KG1 (cell line): ENCODE measurements around the gene RNH1.

ENCODE experiments used
- DNase-seq: peaks from one replicate; lab custom pipeline; 2025; lab: John Stamatoyannopoulos, UW

Gene RNH1

DNA sequence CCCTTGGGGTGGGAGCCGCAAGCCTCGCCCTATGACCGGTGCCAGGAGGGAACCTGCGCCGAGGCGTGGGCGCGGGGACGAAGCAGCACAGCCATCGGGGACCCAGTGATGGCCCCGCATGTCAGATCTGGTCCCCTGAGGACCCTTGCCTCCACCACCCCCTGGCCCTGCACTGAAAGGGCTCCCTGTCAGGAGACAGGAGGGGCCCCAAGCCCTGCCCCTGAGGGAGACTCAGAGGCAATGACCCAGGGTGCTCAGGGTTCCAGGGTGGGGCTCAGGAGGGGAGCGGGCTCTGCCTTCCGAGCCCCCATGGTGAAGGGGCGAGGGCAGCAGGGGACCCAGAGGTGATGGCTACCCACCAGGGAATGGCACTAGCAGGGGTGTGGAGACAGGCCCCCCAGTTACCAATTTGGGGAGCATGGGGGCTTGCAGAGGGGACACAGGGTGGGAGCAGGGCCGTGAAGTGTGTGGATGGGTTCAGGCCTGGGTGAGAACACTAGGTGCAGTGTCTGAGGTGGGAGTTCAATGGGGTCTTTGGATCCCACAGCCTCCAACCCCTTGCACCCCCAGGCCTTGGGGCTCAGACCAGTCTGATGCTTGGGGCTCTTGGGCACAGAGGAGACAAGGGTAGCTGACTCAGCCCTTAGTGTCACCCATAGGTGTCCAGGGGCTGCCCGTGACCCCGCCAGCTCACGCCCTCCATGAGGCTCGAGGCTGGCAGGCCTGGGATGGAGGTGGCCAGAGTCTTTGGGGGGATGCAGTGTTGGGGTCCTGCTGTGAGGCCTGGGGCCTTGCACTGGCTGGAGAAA lies 30.8 kb upstream of the RNH1 start:
- no peak for DNase-seq

DNA sequence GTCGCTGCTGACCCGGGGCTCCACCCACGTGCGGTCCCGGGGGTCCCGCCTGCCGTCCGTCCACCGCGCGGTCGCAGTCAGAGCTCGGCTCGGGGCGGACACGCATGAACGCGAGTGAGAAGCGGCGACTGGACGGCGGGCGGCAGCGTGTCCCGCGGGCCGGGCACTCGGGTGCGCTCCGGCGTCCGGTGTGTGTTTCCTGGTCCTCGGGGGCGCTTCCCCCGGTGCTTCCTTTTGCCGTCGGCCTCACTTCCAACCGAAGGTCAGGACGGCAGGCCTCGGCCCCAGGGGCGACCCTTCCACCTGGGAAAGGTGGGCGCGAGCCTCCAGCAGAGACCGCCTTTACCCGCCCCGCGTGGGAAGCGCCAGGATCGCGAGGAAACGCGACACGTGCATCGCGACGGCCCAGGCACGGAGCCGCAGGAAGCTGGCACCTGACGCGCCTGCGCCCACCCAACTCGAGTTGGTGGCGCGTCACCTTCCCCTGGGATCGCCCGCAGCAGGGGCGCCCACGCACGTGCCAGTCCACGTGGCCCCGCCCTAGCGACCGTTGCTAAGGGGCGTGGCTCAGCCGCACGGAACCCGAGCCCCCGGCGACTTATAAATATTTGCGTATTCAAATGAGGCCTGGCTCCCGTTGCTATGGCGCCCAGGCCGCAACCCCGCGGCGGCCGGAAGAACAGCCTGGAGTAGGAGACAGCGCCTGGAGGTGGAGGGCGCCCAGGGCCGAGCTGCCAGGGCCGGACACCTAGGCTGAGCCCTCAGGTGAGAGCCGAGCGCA lies 30.0 kb upstream of the RNH1 start, which contains the start of gene LRRC56:
LRRC56 (plus strand) TSS at position 687 of the 781 bp plus-strand sequence. CDS start 3,158 bp downstream, outside the sequence.
- no peak for DNase-seq

DNA sequence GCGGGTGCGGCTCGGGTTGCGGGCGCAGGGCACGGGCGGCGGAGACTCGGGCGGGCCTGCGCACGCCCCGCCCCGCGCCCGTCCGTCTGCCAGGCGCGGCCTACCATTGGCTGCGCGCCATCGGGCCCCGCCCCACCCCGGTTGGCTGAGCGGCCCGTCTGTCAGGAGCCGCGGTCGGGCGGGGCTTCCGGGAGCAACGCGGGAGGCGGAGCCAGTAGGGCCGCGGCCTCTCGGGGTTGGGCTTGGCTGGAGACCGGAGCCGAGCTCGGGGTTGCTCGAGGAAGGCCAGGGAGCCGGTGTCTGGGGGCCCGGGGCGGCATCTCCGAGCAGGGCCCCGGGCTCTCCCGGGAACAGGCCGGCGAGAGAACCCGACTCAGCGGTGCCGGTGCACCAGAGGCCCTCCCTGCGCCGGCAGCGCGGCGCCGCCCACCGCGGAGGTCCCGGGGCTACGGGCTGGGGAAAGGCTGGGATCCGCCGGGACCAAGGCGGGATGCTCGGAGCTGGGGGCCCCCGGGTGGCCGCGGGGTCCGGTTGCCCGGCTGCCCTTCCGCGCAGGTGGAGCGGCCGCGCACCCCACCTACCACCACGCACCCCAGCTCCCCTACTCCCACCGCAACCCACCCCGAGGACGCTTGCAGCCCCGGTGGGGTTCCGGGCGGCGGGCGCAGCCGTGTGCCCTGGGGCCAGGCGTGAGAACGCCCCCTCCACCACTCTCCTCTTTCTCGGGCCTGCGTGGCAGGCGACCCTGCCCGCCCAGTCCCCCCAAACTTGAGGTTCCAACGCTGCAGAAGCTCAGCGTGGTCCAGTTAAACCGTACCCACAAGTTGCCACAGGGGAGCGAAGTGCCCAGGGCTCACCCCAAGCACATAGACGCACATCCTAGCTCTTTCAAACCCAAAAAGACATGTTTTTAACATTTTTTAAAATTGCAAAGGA lies 28.7 kb upstream of the RNH1 start, which contains the start of gene HRAS:
HRAS (minus strand) TSS at position 58 of the 936 bp plus-strand sequence.
- peak; percentile 91 for DNase-seq

DNA sequence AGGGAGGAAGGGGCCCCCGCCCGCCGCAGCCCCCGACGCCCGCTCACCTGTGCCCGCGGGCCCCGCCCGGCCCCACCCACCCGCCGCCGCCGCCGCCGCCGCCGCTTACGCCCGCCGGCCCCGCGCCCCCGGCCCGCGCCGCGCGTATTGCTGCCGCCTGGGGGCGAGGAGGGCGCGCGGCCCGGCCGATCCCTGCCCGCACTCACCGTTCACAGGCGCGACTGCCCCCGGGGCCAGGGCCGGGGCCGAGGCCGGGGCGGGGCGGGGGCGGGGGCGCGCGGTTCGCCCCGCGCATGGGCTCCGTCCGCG lies 28.1 kb upstream of the RNH1 start:
- no peak for DNase-seq

DNA sequence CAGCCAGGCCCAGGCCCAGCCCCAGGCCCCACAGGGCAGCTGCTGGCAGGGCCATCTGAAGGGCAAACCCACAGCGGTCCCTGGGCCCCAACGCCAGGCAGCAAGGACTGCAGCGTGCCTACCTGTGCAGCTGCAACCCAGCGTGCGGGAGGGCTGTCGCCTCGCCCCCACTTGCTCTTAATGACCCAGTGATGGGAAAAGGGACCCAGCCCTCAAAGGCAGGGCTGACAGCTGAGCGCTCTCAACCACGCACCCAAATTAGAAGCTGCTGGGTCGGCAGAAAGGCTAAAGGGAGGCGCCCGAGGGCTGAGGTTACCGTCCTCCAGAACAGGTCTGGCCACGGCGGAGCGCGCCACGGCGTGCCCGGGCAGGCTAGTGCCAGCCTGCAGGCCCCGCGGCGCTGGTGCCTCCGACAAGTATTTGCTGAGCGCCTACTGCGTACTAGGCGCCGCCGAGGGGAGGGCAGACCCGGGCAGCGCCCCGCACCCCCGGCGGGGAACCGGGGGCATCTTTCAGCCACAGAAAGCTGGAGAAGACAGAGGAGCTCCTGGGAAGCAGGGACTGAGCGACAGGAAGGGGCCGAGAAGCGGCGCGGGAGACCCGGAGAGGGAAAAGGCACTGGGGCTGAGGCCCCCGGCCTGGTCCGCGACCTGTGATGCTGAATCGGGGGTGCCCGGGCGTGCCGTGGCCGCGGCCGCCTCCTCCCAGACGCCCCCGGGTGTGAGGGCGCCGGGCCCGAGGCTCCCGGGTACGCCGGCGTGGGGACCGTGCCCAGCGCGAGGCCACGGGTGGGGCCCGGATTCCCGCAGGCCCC lies 27.6 kb upstream of the RNH1 start:
- no peak for DNase-seq

DNA sequence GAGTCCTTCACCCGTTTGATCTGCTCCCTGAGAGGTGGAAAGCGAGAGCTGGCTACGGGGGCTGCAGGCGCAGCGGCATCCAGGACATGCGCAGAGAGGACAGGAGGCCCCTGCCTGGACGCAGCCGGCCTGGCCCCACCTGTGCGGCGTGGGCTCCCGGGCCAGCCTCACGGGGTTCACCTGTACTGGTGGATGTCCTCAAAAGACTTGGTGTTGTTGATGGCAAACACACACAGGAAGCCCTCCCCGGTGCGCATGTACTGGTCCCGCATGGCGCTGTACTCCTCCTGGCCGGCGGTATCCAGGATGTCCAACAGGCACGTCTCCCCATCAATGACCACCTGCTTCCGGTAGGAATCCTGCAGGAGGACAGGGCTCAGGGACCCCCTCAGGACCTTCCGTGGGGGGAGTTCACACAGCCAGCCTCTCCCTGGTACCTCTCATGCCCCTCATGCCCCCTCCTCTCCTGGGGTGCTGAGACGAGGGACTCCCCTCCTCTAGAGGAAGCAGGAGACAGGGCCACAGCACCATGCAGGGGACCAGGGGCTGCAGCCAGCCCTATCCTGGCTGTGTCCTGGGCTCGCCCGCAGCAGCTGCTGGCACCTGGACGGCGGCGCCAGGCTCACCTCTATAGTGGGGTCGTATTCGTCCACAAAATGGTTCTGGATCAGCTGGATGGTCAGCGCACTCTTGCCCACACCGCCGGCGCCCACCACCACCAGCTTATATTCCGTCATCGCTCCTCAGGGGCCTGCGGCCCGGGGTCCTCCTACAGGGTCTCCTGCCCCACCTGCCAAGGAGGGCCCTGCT lies 26.7 kb upstream of the RNH1 start:
- DNase-seq: no peak

DNA sequence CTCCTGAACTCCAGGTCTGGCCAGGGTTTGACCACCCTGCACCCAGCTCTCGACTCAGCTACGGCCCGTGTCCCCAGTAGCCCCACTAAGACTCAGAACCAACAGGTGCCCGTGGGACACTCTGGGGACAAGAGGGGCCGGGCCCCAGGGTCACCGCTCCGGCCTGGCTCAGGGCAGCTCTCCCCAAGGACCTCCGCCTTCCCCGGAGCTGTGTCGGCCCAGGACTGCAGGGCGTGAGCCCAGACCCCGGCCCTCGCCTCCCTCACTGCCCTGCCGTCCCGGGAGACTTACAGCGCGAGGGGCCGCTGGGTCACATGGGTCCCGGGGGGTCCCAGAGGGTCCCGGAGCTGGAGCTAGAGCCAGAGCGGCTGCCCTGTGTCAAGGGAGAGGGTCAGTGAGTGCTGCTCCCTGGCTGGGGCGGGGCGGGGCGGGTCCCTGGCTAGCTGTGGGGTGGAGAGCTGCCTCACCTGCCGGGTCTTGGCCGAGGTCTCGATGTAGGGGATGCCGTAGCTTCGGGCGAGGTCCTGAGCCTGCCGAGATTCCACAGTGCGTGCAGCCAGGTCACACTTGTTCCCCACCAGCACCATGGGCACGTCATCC lies 26.0 kb upstream of the RNH1 start:
- no peak for DNase-seq

DNA sequence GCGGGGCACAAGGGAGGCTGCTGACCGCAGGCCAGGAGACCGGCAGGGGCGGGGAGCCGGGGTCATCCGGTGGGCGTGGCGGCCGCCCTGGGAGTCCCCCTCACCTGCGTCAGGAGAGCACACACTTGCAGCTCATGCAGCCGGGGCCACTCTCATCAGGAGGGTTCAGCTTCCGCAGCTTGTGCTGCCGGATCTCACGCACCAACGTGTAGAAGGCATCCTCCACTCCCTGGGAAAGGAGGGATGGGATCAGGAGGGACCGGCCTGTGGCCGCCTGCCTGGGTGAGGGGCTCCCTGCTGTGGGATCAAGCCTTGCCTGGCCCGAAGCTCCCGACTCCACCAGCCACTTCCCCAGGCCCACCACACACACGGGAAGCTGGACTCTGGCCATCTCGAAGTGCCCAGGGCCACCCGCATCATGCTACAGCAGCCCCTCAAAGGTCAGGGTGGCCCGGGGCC lies 25.5 kb upstream of the RNH1 start:
- no peak for DNase-seq

DNA sequence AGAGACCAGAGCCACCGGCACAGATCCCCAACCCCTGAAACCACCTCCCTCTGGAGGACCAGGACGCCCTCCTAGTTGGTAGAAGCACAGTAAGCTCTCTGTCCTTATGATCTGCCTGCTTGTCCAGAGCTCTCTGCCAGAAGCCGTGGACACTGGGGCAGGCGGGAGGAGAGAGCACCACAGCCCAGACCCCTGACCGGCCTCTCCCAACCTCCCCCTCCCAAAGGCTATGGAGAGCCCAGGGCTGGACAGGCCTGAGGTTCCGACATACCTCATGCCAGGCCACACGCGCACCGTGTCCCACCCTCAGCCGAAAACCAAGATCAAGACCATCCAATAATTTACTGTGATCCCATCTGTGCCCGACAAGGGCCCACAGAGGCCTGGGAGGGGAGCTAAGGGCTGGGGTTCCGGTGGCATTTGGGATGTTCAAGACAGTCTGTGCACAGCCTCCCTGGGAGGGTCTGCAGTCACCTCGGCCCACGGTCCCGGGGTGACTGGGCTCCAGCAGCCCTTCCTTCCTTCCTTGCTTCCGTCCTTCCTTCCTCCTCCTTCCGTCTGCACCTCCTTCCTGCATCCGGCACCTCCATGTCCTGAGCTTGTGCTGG lies 25.0 kb upstream of the RNH1 start:
- DNase-seq: no peak

DNA sequence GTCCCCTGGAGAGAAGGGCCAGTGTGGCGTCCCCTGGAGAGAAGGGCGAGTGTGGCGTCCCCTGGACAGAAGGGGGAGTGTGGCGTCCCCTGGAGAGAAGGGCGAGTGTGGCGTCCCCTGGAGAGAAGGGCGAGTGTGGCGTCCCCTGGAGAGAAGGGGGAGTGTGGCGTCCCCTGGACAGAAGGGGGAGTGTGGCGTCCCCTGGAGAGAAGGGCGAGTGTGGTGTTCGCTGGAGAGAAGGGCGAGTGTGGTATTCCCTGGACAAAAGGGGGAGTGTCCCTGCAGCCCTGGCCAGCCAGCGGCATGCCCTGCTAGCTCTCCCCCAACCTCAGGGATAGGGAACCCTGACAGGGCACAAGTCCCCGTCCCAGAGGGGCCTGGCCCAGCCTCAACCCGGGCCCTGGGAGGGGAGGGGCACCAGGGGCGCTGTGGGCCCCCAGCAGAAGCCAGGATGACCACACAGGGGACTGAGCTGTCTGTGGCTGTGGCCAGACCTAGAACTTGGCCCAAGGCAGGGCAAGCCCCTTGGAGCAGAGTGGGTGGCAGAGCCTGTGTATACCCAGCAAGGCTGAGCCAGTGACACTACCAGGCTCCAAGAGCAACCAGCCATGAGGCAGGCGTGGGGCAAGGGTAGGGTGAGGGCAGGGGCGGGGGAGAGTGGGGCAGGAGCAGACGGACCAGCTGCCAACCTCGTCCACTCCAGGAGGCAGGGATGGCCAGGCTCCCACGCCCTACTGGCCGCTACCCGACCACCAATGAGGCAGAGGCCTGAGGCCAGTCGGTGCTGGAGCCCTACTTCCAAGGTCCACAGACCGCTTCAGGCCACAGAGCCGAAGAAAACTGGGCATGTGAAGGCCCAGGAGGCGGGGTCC lies 24.2 kb upstream of the RNH1 start:
- DNase-seq: no peak

DNA sequence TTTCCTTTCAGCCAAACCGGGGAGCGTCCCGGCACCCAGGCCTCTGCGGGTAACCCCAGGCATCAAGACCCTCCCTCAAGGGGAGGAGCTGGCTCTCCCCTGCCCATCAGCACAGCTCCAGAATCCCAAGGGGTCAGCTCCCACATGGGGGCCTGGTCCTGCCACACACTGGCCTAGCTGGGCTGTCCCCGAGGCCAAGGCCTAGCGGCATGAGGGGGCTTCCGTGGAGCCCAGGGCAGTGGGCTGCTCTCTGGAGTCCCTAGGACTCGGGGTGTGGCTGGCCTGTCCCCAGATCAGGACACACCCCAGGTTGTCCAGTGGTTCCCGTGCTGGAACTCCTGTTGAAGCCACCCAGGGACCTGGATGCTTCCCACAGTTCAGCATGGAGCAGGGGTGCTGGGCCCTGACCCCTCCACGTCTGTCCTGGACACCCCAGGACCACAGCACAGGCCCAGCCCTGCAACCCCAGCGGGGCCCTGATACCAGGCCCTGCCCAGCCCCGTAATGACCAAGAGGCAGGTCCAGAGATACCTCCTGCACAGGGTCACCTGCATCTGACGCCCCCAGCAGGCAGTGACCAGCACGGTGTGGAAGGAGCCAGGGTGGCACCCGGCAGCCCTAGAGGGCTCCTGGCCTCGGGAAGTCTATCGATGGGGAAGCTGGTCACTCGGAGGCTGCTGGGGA lies 22.8 kb upstream of the RNH1 start:
- DNase-seq: no peak

DNA sequence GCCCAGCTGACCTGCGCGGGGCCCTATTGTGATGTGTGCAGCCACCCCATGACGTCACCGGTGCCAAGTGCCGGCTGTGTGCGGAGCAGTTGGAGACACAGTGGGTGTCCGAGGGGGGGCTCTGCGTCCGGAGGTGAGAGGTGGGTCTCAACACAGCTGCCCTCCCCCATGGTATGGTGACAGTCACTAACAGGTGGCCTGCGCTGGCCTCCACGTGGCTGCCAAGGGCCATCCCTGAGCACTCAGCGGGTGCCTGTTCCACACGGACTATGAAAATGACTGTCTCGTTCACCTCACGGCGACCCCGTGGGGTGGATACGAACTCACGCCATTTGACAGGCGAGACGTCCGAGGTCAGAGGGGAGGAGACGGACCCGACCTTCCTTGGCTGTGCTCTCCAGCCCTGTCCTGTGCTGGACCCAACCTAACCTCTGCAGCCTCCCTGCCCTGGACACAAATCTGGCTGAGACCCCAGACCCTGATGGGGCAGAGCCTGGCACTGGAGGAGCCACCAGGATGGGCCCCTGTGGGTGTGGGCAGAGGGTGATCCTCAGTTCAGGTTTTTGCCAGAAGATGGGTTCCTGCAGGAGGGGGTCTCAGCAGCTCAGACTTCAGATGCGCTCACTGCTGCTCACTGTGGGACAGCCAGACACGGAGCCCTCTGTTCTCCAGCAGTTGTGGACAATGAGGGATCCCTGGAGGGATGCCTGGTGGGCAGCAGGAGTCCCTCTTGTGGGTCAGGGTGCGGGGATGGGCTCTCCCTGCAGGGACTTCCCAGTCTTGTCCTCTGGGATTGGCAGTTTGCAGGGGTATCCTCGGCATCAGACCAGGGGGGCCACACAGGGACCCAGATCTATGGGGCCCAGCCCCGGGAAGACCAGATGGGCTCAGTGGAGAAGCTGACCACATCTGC lies 22.0 kb upstream of the RNH1 start:
- DNase-seq: no peak

DNA sequence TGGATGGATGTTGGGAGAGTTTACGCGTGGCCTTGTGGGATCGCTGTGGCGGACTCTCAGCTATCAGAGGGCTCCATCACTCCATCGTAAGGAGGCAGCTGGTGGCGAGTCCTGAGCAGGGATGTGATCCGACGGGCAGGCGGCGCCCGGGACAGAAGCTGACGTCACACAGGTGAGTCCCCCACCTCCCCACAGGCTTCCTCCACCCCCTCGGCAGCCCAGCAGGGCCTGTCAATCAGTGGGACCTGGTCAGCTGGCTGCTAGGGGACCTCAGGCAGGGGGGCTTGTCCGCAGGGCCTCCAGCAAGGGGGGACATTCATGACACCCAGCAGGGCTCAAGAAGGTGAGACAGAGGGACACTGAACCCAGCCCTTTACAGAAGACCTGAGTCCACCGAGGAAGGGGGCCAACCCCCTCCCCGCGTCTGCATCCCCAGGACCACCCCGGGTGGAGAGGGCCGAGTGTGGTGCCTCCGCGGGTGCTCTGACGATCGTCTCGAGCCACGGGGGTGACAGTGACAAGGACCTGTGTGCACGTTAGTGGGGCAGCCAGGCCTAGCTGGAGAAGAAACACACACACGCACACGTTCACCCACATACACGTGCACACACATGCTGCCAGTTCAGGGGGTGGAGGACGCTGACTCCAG lies 21.2 kb upstream of the RNH1 start:
- no peak for DNase-seq

DNA sequence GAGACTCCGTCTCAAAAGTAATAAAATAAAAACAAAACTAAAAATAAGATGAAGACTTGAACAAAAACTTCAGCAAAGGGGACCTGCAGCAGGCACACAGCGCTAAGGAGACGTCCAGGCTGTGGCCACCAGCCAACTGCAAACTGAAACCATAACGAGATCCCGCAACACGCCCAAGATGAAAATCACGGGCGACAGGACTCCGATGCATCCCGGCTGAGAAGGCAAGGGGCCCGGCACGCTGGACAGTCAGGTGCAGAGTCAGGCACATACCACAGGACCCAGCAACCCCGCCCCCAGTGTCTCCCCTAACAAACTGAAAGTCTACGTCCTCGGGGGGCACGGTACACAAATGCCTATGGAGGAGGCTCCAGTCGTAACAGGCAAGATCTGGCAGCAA lies 19.1 kb upstream of the RNH1 start:
- DNase-seq: no peak

DNA sequence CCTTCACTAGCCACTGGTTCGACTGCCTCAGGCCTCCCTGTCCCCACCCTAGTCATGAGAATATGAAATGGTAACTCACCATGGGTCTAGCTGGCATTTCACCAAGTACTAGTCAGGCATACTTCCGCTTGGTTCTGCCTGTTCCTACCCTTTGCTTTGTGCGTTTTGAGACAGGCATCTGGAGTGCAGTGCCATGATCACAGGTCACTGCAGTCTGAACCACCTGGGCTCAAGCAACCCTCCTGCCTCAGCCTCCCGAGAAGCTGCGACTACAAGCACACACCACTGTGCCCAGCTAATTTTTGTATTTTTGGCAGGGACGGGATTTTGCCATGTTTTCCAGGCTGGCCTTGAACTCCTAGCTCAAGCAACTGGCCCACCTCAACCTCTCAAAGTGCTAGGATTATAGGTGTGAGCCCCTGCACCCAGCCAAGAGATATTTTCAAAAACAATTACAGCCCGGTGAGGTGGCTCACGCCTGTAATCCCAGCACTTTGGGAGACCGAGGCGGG lies 14.2 kb upstream of the RNH1 start:
- no peak for DNase-seq
